Stimulated activated CD8-positive, alpha-beta memory T cell treated with anti-CD3 and anti-CD28 coated beads, Interleukin-12 subunit alpha, Interleukin-12 subunit beta, amount 100 ng/mL, for 1 hour (primary cell): Measurements from ENCODE around the gene TAGLN3.
A peak's percentile ranks its signal among the peaks of the same experiment; 100 is the strongest.

Experiments
- DNase-seq: peaks from one replicate; pipeline ENCODE4 v3.0.0-alpha.2; 2020; ENCODE audit warnings: low read depth

The TAGLN3 gene

DNA sequence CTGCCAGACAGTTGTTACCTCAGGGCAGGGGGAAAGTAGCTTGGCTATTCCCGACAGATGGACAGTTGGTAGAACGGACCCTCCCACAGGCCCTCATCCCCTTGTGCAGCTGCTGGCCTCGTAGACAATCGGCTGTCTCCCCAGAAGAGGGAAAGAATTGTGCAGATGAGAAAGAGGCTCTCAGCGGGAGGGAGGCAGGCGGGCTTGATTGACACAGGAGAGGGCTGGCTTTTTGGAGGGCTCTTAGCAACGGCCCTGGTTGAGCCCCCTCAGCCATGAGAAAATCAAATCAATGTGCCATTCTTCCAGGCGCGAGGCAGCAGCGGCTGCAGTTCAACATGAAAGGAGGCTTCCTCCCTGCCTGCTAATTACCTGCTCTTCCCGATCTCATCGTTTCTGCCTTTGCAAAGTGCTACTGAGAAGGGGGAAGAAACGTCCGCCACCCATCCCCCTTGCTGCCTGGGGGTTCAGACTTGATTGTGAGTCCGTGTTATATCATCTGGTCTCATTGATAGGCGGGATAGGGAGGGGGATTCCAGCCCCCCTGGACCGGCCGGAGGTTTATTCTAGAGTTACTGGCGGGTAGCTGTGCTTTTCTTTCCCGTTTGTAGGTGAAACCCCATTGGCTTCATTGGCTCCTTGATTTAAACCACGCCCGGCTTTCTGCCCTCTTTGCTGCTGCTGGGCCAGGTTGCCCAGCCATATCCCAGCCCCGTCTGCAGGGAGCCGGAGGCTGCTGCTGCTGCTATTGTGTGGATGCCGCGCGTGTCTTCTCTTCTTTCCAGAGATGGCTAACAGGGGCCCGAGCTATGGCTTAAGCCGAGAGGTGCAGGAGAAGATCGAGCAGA, at the start of gene TAGLN3:
TSS of gene TAGLN3 (plus strand) at position 287 of the 848 bp plus-strand sequence. CDS start at position 788, 501 bp downstream.
- no peak for DNase-seq

DNA sequence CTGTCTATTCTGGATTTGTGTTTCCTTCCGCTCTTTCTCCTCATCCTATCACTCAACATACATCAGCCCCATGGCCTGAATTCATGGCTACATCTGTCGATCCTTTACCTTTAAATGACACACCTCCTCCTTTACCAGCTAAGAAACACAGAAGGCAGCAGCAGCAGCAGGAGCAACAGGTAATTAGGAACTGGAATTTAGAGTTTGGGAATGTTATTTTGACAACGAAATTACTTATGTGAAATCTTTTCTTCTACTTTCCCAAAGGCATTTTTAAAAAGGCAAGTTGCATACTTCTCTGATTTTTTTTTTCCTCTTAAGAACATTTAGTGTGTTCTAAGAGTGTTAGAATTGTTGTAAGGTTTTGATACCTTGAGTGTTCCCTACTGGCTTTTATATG, 49.0 kb upstream of the TAGLN3 start:
- DNase-seq: no peak

- no peak for DNase-seq
Measured at GRCh38 chr3:111951032-111951431, 47.7 kb upstream of the TAGLN3 start.

DNA sequence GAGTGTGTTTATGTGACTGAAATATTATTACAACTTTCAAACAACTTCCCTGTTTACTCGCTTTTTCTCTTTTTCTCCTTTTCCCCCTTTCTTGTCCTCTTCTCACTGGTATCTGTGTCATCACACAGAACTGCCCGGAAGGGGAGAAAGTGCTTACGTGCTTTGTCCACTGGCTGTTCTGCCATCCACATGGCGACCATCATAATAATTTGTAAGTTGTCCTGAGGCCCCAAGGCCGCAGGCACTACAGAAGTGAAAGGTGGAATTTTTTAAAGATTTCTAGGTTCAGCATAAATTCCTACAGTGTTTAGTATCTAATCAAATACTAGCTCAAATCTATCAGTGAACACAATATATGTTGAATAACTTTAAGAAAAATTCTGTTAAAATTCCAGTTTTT, 46.6 kb upstream of the TAGLN3 start:
- no peak for DNase-seq

DNA sequence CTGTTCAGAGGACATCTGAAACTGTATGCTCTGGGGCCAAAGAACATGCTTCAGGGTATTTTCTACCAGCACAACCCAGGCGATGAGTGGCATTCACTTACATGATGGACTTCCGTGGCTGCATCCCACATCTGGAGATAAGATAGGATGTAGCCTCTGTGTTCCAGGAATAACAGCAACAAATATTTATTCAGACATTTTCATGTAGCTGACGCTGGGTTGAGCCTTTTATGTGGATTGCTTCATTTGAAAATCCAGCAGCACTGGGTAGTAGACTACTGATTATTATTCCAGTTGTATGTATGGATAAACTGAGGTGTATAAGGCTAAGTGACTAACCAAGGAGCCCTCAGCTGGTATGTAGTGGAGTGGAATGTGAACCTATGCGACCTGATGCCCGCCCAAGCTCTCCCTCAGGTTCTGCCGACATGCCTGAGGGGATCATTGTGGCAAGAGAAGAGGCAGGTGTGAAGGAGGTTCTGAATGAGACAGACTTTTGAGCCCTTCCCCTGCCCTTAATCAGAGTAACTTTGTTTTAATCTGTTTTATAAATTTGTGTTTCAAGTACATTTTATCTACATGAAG, 45.8 kb upstream of the TAGLN3 start:
- no peak for DNase-seq

- no peak for DNase-seq
Measured at GRCh38 chr3:111954228-111954990, 44.3 kb upstream of the TAGLN3 start.

DNA sequence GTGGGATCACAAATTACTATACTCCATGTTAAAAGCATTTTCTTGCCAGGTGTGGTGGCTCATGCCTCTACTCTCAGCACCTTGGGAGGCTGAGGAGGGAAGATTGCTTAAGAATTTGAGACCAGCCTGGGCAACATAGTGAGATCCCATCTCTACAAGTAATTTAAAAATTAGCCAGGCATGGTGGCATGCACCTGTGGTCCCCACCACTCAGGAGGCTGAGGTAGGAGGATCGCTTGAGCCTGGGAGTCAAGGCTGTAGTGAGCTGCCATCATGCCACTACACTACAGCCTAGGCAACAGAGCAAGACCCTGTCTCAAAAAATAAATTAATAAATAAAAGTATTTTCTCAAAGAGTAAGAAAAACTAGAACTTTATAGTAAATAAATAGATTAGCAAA, 42.8 kb upstream of the TAGLN3 start:
- DNase-seq: no peak

GRCh38 chr3:111956449-111956848, 42.3 kb upstream of the TAGLN3 start:
- no peak for DNase-seq

- no peak for DNase-seq
Measured at GRCh38 chr3:111956995-111957734, 41.6 kb upstream of the TAGLN3 start.

GRCh38 chr3:111961461-111962164, 37.1 kb upstream of the TAGLN3 start:
- no peak for DNase-seq

GRCh38 chr3:111963424-111963823, 35.3 kb upstream of the TAGLN3 start:
- no peak for DNase-seq

GRCh38 chr3:111965484-111965883, 33.2 kb upstream of the TAGLN3 start:
- no peak for DNase-seq

- DNase-seq: no peak
Measured at GRCh38 chr3:111967068-111967467, 31.7 kb upstream of the TAGLN3 start.

DNA sequence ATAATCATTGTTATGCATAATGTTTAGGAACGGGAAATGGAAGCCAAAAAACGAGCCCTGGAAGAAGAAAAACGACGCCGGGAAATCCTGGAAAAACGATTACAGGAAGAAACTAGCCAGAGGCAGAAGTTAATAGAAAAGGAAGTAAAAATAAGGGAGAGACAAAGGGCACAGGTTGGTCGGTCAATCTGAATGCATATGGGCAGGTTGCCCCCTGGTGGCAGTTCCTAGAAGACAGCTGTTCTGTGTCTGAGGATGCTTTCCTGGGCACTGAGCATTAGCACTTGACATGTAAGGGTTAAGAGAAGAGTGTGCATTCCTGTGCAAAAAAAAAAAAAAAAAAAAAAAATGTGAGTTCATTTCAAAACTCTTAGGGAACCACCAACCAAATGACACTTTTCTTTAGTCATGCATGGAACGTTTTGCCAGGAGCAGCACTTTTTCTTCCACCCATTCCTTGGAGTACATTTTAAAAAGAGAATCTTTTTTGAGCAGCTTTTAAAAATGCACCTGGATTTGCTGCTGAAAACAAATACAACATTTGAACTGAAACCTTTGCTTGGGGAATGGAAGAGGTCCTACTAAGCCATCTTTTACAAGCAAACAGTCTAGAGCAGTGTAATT, 31.0 kb upstream of the TAGLN3 start:
- DNase-seq: peak; percentile 67

- no peak for DNase-seq
Measured at GRCh38 chr3:111968319-111969054, 30.2 kb upstream of the TAGLN3 start.

DNA sequence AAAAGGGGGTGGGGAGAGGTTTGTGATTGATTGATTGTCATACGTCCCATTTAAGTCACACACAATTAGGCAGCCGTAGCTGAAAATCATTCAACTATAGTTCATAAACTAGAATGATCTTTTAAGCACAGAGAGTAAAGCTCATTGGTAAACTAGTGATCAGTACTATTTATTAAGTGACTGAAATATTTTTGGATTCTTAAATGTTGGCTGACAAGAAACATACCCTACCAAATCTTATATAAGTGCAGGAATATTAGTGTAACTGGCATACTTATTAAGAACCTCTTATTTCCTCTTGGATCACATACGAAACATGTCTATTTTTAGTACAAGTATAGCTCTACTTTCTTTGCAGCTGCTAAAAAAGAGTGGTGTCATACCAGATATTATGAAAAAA, 28.3 kb upstream of the TAGLN3 start:
- no peak for DNase-seq

DNA sequence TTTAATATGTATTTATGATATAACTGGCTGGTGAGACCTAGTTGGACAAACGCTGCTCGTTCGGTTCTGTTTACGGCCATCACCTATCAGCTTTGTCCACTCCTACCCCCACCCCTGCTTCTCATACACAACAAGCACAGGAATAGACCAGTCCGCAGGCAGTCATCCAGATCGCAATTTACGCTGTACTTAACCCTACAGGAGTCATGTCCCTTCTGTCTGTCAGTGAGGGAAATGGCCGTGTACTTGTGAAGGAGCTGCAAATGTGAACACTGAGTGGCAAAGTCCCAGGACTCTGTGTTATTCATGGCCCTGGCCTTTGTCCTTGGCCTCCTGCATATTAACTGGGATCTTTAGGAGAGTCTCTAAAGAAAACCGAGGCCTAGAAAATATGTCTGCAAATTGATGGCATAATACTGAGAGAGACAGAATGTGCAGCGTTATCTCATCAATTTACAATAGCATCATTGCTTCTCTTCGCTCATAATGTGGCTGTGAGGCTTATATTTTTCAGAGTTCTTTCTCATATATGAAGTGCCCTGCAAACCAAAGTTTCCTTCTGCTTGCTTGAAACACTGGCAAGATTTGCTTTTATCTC, 27.1 kb upstream of the TAGLN3 start:
- DNase-seq: no peak

DNA sequence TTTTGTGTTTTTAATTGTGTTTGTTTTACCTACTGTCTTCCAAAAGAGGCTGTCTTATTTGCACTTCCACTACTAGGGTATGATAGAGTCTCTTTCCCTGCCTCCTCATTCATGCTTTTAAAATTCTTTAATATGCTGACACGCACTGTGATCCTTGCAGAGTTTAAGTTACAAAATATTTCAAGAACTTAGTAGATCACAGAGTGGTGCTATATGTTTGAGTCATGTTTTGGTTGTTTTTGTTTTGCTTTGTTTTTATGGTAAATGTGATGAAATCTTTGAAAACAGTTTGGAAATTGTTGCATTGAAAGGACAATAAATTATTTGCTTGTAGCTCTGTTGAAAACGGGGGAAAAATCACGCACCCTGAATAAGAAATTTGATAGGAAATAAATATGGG, 25.8 kb upstream of the TAGLN3 start:
- no peak for DNase-seq

DNA sequence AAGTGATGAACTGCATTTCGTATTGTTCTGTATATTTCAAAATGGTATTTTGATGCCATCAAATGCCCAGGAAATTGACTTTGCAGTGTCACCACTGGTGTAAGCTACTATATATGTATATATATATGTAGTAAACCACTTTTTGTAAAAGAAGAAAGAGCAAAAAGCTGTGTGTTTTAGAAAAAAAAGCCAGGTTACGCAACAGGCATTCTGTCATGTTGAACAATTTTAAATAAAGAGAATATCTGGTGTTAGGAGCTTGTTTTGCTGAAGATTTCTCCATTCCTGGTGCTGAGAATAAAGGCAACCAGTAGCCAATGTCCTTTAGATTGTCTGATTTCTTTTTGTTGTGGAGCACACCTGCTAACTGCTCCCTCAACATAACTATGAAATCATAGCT, 23.6 kb upstream of the TAGLN3 start:
- no peak for DNase-seq

GRCh38 chr3:111976254-111976653, 22.5 kb upstream of the TAGLN3 start:
- no peak for DNase-seq
